ENCODE measurements around the gene ADGRG1.

DNA sequence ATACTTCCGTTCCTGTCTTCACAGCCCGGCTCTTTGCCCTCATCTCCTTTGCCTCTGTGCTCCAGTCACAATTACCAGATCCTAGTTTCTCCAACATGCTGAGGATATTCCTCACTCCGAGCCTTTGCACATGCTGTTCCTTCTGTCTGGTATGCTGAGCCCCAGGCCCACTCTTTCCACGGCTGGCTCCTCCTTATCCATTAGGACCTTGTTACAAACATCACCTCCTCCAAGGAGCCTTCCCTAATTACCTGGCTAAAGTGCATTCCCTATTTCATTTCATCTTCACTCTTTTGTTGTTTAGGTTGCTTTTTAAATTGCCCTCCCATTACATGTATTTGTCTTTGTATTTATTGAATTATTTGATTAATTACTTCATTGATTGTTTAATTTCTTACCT, 14.9 kb upstream of the ADGRG1 start:
- TF ChIP-seq, protein P1, sequence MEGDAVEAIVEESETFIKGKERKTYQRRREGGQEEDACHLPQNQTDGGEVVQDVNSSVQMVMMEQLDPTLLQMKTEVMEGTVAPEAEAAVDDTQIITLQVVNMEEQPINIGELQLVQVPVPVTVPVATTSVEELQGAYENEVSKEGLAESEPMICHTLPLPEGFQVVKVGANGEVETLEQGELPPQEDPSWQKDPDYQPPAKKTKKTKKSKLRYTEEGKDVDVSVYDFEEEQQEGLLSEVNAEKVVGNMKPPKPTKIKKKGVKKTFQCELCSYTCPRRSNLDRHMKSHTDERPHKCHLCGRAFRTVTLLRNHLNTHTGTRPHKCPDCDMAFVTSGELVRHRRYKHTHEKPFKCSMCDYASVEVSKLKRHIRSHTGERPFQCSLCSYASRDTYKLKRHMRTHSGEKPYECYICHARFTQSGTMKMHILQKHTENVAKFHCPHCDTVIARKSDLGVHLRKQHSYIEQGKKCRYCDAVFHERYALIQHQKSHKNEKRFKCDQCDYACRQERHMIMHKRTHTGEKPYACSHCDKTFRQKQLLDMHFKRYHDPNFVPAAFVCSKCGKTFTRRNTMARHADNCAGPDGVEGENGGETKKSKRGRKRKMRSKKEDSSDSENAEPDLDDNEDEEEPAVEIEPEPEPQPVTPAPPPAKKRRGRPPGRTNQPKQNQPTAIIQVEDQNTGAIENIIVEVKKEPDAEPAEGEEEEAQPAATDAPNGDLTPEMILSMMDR (IDR thresholded peaks at IDR 0.05): no peak
- no peak for TF ChIP-seq POLR2A (IDR thresholded peaks at IDR 0.05)
